Cardiac fibroblast (primary cell): Measurements from ENCODE around the gene CACNA2D3.

Experiments
- DNase-seq, 2 donors: peaks; one replicate each; pipeline versions ENCODE4 v3.0.0 to v3.0.0-alpha.2; 2010; ENCODE audit warnings: low read depth in 2 of 2
- H3K4me3 ChIP-seq, 2 donors: replicated peaks in 1 of 2; 1 replicate in 1 of 2; 2 replicates in 1 of 2; pipeline ENCODE4 v1.5.1; 2011; ENCODE audit warnings: low read depth in 2 of 2, low read length in 2 of 2, mild to moderate bottlenecking in 2 of 2, moderate library complexity in 1 of 2
- TF ChIP-seq, protein P1 (sequence below): IDR thresholded peaks from one replicate; pipeline ENCODE4 v1.5.1; 2011; ENCODE audit warnings: low read depth, mild to moderate bottlenecking, low read length, inconsistent platforms

Gene CACNA2D3

DNA sequence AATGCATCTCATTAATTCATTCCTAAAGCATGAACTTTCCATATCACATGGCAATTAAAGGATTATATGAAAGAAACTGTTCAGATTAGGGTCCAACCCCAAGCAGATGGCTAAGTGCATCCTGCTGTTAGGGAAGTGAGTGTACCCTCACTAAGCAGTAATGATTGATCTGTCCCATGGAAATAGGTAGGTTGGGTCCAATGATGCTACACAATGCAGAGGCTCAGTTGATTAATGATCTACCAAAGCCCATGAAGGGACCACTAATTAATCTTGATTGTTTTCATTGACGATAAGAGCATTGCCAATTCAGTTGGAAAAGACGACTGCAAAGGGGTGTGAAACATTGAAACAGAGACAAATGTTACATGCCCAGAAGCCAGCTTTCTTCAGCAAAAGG is 1000.0 kb downstream of the CACNA2D3 start:
- TF ChIP-seq, protein P1, sequence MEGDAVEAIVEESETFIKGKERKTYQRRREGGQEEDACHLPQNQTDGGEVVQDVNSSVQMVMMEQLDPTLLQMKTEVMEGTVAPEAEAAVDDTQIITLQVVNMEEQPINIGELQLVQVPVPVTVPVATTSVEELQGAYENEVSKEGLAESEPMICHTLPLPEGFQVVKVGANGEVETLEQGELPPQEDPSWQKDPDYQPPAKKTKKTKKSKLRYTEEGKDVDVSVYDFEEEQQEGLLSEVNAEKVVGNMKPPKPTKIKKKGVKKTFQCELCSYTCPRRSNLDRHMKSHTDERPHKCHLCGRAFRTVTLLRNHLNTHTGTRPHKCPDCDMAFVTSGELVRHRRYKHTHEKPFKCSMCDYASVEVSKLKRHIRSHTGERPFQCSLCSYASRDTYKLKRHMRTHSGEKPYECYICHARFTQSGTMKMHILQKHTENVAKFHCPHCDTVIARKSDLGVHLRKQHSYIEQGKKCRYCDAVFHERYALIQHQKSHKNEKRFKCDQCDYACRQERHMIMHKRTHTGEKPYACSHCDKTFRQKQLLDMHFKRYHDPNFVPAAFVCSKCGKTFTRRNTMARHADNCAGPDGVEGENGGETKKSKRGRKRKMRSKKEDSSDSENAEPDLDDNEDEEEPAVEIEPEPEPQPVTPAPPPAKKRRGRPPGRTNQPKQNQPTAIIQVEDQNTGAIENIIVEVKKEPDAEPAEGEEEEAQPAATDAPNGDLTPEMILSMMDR: no peak
- DNase-seq: no peak
- no peak overlapping the region for H3K4me3 ChIP-seq
